Activated T-cell treated with anti-CD3 and anti-CD28 coated beads for 1 hour (primary cell): ENCODE measurements around the gene CCDC40.
"Not testable (repeated sequence)": the region's sequence is repeated elsewhere in the genome, so short reads cannot be mapped to it uniquely, and the experiment has no call there.

Experiments used
- DNase-seq: peaks from one replicate; pipeline ENCODE4 v3.0.0-alpha.2; 2020; ENCODE audit warnings: low read depth

Gene CCDC40

GRCh38 chr17:80021600-80021999 is 14.8 kb upstream of the CCDC40 start:
- DNase-seq: no peak

DNA sequence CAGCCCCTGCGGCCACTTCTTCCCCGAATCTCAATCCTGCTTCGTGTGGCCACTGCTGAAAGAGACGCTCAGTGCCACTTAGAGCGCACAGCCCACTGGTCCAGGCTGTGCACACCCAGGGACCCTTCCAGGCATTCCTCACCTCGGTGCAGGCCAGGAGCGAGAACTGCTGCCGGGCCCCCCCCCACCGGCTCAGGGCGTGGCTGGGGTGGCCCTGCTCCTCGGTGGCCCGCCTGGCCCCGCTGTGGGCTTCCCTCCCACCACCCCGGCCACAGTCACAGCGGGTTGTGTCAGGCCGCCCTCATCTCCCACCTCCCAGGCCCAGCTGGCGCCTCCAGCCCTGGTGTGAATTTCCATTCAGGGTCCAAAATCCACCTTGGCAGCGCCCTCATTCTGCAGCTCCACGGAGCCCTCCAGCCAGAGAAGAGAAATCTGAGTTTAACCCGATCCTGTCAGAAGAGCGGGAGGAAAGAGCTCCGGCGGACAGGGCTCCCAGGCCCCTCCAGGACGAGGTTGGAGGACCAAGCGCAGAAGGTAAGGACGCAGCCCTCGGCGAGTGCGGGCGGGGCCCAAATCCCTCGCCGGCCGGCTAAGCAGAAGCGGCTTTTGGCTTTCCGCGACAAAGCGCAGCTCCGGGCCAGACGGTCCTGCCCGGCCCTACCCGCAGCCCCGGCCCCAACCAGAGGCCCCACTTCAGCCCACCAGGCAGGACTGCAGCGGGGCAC is 12.8 kb upstream of the CCDC40 start:
- DNase-seq: no peak

GRCh38 chr17:80024206-80024972 is 12.1 kb upstream of the CCDC40 start:
- DNase-seq: no peak

DNA sequence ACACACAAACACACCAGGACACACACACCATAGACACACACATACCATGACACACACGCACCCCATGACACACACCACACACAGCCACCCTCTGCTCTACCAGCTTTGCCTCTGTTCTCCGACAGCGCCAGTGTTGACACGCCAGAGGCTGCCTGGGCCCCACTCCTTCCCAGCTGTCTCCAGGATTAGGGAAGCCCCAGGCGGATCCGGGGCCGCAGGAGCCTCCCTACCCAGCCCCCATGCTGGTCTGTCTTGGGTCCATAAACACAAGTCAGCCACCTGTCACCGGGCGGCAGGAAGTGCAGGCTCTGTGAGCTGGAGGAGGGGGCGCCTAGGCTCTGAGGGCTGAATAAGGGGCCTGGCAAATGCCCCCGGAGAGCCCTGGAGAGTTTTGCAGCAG is 11.3 kb upstream of the CCDC40 start:
- DNase-seq: no peak

- DNase-seq: no peak
Observed at GRCh38 chr17:80025796-80026195, 10.6 kb upstream of the CCDC40 start.

GRCh38 chr17:80026359-80027042 is 9.9 kb upstream of the CCDC40 start:
- no peak for DNase-seq

DNA sequence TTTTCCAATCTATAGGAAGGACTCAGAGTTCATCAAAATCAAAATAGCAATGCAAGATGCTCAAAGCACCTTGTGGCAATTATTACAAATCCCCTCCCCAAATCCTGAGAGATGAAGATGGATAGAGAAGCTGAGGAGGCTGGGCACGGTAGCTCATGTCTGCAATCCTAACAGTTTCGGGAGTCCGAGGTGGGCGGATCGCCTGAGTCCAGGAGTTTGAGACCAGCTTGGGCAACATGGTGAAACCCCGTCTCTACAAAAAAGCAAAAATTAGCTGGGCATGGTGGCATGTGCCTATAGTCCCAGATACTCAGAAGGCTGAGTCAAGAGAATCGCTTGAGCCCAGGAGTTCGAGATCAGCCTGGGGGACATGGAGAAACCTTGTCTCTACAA is 9.4 kb upstream of the CCDC40 start:
- DNase-seq: no peak

GRCh38 chr17:80028030-80028429 is 8.4 kb upstream of the CCDC40 start:
- no peak for DNase-seq

DNA sequence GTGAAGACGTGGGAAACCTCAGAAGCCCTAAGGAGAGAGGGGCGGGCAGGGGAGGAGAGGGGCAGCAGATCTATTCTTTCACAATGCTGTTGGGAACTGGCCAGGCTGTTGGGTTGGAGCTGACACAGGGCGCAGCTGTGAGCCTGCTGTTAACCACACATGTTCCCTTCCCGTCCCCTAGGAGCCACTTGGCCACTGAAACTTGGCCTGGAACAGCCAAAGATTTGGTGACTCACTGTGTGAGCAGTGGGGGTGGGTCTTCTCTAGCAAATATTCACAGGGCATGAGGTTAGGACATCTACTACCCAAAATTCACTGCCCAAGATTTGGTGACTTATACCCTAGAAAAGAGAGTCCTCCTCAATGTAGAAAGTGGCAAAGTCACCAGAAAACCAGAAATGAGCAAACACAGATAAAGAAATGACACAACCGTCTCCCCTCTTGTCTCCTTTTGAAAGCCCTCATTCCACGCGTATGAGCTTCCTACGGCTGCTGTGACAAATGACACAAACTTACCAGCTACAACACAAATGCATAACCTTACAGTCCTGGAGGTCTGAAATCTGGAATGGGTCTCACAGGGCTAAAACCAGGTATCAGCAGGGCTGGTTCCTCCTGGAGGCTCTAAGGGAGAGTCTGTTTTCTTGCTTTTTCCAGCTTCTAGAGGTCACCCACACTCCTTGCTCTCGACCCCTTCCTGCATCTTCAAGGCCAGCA is 7.0 kb upstream of the CCDC40 start:
- no peak for DNase-seq

DNA sequence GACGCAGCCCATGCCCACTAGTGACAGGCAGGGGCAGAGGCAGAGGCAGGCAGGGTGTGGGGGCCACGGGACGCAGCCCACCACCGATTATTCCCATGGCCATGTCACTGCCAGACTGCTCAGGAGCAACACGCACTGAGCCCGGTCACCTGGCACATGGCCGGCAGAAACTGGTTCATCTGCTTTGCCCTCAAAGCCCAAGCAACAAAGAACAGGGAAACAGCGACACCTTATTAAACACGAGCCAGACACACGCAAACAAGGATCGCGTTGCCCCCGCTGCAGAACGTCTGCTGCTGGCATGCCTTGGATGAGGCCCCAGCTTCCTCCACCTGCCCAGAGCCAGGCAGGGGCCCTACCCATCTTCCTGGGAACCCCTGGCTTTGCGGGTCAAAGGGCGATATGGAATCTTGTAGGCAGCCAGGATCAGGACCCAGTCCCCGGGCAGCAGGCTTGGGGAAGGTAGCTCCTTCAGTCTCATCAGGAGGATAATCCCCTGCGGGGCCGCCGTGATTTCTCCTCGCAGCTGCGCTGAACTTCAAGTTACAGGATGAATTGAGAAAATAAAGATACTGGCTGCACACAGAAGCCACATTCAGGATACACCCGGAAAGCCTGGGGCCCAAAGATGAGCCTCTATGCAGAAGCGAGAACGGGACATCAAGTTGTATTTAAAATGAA is 5.6 kb upstream of the CCDC40 start:
- DNase-seq: no peak

DNA sequence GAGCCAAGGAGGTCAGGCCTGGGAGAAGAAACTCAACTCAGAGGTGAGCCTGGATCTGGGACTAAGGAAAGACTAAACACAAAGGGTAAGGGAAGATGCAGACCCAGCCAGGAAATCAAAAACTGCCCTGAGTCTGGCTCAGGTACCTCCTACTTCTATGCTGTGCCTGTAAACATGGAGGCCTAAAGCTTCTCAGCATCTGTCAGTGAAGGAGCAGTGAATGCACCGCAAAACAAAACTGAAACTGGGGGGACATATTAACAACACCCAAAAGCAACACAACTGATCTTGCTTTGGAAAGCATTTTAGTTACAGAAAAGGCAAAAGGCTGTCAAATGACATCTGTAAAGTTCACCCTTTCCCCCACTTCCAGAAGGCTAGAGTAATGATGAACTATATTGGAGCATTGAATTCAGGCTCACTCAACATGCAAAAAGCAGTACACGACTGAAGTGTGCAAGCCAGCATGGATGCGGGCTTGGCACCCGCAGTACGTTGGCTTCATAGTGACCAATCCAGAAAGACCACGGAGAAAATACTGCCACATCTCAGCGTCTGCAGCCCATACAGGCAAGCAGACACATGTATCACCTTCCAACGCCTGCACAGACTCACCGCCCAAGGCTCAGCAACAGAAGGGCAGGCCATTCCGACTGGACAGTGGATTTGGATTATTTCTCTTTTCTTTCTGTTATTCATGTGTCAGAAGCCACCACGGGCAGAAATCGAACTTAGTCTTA is 4.6 kb upstream of the CCDC40 start:
- no peak for DNase-seq

- DNase-seq: no peak
Observed at GRCh38 chr17:80032614-80033171, 3.7 kb upstream of the CCDC40 start.

DNA sequence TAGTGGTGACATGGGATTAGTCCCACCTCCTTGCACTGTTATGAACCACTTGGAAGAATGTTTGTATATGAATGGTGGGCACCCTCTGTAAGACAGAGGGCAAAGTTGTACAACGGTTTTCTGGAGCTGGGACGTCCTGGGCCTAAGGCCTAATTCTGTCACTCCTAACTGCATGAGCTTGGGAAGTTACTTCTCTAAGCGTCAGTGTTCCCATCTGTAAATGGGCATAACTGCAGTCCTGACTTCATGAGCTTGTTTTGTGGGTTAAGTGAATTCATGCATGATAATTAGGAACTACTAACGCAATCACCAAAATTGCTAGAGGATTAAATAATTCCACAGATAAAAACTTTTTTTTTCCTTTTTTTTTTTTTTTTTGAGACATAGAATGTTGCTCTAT is 2.6 kb upstream of the CCDC40 start:
- DNase-seq: no peak

DNA sequence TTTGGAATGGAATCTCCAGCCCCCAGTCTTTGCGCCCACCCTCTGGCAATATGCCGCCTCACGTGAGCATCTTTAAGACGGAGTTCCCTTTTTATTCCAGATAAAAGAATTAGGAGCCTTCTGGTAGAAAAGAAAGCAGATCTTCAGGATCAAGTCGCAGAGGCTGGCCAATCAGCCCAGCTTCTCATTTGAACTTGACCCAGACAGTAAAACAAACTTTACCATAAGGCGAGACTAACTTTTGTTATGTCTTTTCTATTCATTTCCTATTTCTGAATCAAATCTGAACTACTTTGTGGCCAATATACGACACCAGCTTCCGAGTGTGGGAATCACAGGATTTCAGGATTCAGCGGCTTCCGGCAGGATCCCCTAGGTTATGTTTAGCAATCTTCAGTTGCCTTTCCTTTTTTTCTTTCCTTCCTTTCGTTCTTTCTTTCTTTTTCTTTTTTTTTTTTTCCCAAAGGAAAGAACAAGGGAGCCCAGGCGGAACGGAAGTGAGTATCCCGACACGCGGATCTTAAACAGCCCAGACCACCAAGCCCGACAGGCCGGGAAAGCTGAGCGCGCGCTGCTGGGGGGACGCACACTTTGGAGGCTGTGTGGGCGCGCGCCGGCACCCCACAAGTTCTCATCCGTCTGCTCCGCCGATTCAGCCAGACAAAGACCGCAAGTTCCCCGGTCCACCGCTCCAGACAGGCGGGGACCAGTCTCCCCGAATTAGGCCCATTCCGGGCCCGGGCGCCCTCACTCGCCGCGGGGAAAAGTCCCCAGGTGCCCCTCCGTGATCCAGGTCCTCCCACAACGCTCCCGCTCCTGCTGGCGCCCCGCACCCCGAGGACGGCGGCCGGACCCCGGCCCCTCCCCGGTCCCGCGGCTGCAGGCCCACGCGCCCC is 1.4 kb upstream of the CCDC40 start:
- peak; percentile 19 for DNase-seq

- no peak for DNase-seq
Observed at GRCh38 chr17:80035687-80035936, 830 bp upstream of the CCDC40 start, which contains the start of gene TBC1D16. Gene TBC1D16, minus strand, starts transcription at chr17:80035872. Its CDS starts 22,325 bp downstream, at chr17:80013547.

GRCh38 chr17:80036715-80037477 is 454 bp downstream of the CCDC40 start:
- peak; percentile 22 for DNase-seq

DNA sequence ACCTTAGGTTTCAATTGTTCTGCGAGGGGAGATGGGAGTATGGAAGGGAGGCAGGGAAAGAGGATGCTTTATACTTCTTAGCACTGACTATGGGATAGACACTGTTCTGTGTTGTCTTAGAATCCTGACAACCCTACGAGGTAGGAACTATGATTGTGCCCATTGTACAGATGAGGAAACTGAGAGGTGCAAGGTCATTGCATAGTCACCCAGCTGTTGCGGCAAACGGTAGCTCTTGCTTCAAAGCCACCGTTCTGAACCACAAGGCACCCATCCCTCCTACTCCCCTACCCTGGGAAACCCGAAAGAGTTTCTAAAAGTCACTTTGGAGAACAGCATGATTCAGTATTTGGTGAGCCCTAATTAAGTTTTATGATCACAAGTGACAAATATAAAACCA is 7.5 kb downstream of the CCDC40 start:
- DNase-seq: no peak

GRCh38 chr17:80045703-80046102 is 9.3 kb downstream of the CCDC40 start:
- no peak for DNase-seq

DNA sequence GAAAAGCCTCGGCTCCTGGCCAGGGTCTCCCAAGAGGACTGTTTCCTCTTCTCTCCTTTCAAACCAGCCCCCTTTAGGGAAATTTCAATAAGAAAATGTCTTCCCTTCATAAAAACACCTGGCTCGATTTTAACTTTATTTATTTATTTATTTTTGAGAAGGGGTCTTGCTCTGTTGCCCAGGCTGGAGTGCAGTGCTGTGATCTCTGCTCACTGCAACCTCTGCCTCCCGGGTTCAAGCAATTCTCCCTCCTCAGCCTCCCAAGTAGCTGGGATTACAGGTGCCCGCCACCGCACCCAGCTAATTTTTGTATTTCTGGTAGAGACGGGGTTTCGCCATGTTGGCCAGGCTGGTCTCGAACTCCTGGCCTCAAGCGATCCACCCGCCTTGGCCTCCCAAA is 10.3 kb downstream of the CCDC40 start:
- DNase-seq: not testable (repeated sequence)
